NCI-H69 (cell line): ENCODE data around the gene STPG3.
A peak's percentile ranks its signal among the peaks of the same experiment; 100 is the strongest.

ENCODE experiments used
- DNase-seq: peaks from one replicate; lab custom pipeline; 2025; lab: John Stamatoyannopoulos, UW

The STPG3 gene

GRCh38 chr9:137279741-137280473 is 28.8 kb downstream of the STPG3 start:
- no peak for DNase-seq

- DNase-seq, result no peak
Observed at GRCh38 chr9:137280474-137281344, 29.6 kb downstream of the STPG3 start.

GRCh38 chr9:137281345-137282116 is 30.4 kb downstream of the STPG3 start:
- no peak for DNase-seq

- DNase-seq, result peak; percentile 86
Observed at GRCh38 chr9:137286975-137287383, 35.9 kb downstream of the STPG3 start.

GRCh38 chr9:137293094-137293481 is 42.0 kb downstream of the STPG3 start:
- DNase-seq, result no peak

- peak; percentile 70 for DNase-seq
Observed at GRCh38 chr9:137293482-137294090, 42.5 kb downstream of the STPG3 start.

- peak; percentile 76 for DNase-seq
Observed at GRCh38 chr9:137294091-137294680, 43.1 kb downstream of the STPG3 start.

GRCh38 chr9:137294681-137295237 is 43.7 kb downstream of the STPG3 start:
- DNase-seq, result peak; percentile 52

GRCh38 chr9:137295238-137295811 is 44.2 kb downstream of the STPG3 start:
- DNase-seq, result peak; percentile 63

- no peak for DNase-seq
Observed at GRCh38 chr9:137295849-137296669, 45.0 kb downstream of the STPG3 start.

GRCh38 chr9:137296670-137297664 is 45.9 kb downstream of the STPG3 start:
- DNase-seq, result peak; percentile 84

GRCh38 chr9:137297966-137298365 is 46.9 kb downstream of the STPG3 start:
- DNase-seq, result peak; percentile 70

GRCh38 chr9:137298401-137299202 is 47.5 kb downstream of the STPG3 start:
- no peak for DNase-seq

GRCh38 chr9:137299203-137299565 is 48.1 kb downstream of the STPG3 start:
- DNase-seq, result no peak

GRCh38 chr9:137299938-137300337 is 48.9 kb downstream of the STPG3 start:
- no peak for DNase-seq

GRCh38 chr9:137300567-137301080 is 49.5 kb downstream of the STPG3 start:
- DNase-seq, result peak; percentile 73

- DNase-seq, result peak; percentile 87
Observed at GRCh38 chr9:137301081-137301947, 50.2 kb downstream of the STPG3 start.
